Measurements from ENCODE around the gene WDR64.

DNA sequence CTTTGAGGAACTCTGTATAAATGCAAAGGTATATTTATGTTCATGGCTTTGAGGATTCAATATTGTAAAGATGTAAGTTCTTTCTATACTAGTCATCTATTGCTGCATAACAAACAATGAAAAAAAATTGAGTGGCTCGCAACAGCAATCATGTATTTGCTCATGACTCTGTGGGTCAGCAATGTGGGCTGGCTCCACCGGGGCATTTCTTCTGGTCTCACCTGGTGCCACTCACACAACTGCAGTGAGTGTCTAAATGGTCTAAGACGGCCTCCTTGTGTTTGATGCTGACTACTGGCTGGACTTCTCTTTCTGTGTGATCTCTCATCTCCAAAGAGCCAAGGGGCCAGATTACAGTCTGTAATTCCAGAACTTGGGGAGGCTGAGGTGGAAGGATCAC lies 150.8 kb downstream of the WDR64 start:
- TF ChIP-seq, protein P1, sequence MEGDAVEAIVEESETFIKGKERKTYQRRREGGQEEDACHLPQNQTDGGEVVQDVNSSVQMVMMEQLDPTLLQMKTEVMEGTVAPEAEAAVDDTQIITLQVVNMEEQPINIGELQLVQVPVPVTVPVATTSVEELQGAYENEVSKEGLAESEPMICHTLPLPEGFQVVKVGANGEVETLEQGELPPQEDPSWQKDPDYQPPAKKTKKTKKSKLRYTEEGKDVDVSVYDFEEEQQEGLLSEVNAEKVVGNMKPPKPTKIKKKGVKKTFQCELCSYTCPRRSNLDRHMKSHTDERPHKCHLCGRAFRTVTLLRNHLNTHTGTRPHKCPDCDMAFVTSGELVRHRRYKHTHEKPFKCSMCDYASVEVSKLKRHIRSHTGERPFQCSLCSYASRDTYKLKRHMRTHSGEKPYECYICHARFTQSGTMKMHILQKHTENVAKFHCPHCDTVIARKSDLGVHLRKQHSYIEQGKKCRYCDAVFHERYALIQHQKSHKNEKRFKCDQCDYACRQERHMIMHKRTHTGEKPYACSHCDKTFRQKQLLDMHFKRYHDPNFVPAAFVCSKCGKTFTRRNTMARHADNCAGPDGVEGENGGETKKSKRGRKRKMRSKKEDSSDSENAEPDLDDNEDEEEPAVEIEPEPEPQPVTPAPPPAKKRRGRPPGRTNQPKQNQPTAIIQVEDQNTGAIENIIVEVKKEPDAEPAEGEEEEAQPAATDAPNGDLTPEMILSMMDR (conservative IDR thresholded peaks at IDR 0.05; ENCODE audit: low read depth in 2 of 2), result no peak
- TF ChIP-seq REST (IDR thresholded peaks at IDR 0.05; ENCODE audit: unreplicated experiment) (no peak), EZH2phosphoT487 (IDR thresholded peaks at IDR 0.05; ENCODE audit: unreplicated experiment) (no peak), EZH2 (IDR thresholded peaks at IDR 0.05; ENCODE audit: low read depth, unreplicated experiment) (no peak), POLR2AphosphoS5 (IDR thresholded peaks at IDR 0.05; ENCODE audit: low read depth) (no peak), CREB1 (CRISPR knock-in tag; IDR thresholded peaks at IDR 0.05; ENCODE audit: low read depth) (no peak), NANOG (IDR thresholded peaks at IDR 0.05; ENCODE audit: borderline replicate concordance) (no peak), ZNF114 (CRISPR knock-in tag; IDR thresholded peaks at IDR 0.05) (no peak)
- TF ChIP-seq, protein P2, sequence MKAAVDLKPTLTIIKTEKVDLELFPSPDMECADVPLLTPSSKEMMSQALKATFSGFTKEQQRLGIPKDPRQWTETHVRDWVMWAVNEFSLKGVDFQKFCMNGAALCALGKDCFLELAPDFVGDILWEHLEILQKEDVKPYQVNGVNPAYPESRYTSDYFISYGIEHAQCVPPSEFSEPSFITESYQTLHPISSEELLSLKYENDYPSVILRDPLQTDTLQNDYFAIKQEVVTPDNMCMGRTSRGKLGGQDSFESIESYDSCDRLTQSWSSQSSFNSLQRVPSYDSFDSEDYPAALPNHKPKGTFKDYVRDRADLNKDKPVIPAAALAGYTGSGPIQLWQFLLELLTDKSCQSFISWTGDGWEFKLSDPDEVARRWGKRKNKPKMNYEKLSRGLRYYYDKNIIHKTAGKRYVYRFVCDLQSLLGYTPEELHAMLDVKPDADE (IDR thresholded peaks at IDR 0.05), result no peak
